ENCODE results near the gene TTC21B.

The TTC21B gene

GRCh38 chr2:165889798-165890197, 63.8 kb downstream of the TTC21B start:
- POLR2A ChIA-PET, result no interaction called here
- no peak for DNase-seq (ENCODE audit: extremely low spot score)
- CTCF ChIA-PET, result interaction anchor here (0.7 to 1.5 kb wide), 7 partner anchors 10 to 876 kb away, joined by 3 to 5 read pairs (median 3); partner anchors contain the start of gene TTC21B
- no peak for TF ChIP-seq CTCF (IDR thresholded peaks at IDR 0.05; ENCODE audit: control extremely low read depth, extremely low read depth, low read depth, missing control alignments)

- no peak for TF ChIP-seq CTCF (IDR thresholded peaks at IDR 0.05; ENCODE audit: control extremely low read depth, extremely low read depth, low read depth, missing control alignments)
- CTCF ChIA-PET, result interaction anchor here (0.7 to 1.9 kb wide), 7 partner anchors 9 to 64 kb away, joined by 3 to 5 read pairs (median 3); partner anchors contain the start of gene TTC21B
- DNase-seq (ENCODE audit: extremely low spot score), result no peak
- POLR2A ChIA-PET, result no interaction called here
These were observed 64.4 kb downstream of the TTC21B start for GRCh38 chr2:165889158-165889557.

- ChIA-PET CTCF (interaction anchor here (1.0 to 1.9 kb wide), 3 partner anchors 8 to 16 kb away, joined by 3 to 5 read pairs (median 4); no protein-coding TSS in a partner anchor), POLR2A (no interaction called here)
- no peak for DNase-seq (ENCODE audit: extremely low spot score)
- TF ChIP-seq CTCF (IDR thresholded peaks at IDR 0.05; ENCODE audit: control extremely low read depth, extremely low read depth, low read depth, missing control alignments), result no peak
These were observed 65.4 kb downstream of the TTC21B start for GRCh38 chr2:165888171-165888570.

- ChIA-PET POLR2A (no interaction called here), CTCF (interaction anchor here (1.1 to 1.4 kb wide), 3 partner anchors 12 to 30 kb away, joined by 3 to 5 read pairs (median 3); no protein-coding TSS in a partner anchor)
- no peak for TF ChIP-seq CTCF (IDR thresholded peaks at IDR 0.05; ENCODE audit: control extremely low read depth, extremely low read depth, low read depth, missing control alignments)
- DNase-seq (ENCODE audit: extremely low spot score), result no peak
These were observed 67.0 kb downstream of the TTC21B start for GRCh38 chr2:165886487-165887146.

GRCh38 chr2:165877565-165878550, 75.7 kb downstream of the TTC21B start:
- CTCF ChIA-PET, result no interaction called here
- POLR2A ChIA-PET, result no interaction called here
- DNase-seq (ENCODE audit: extremely low spot score), result peak; percentile 18
- no peak for TF ChIP-seq CTCF (IDR thresholded peaks at IDR 0.05; ENCODE audit: control extremely low read depth, extremely low read depth, low read depth, missing control alignments)

GRCh38 chr2:165876712-165877111, 76.9 kb downstream of the TTC21B start:
- ChIA-PET CTCF (no interaction called here), POLR2A (no interaction called here)
- no peak for TF ChIP-seq CTCF (IDR thresholded peaks at IDR 0.05; ENCODE audit: control extremely low read depth, extremely low read depth, low read depth, missing control alignments)
- no peak for DNase-seq (ENCODE audit: extremely low spot score)
